ENCODE measurements around the gene CRYBB1.
"Not testable (repeated sequence)": the region's sequence is repeated elsewhere in the genome, so short reads cannot be mapped to it uniquely, and the experiment has no call there.

Gene CRYBB1

DNA sequence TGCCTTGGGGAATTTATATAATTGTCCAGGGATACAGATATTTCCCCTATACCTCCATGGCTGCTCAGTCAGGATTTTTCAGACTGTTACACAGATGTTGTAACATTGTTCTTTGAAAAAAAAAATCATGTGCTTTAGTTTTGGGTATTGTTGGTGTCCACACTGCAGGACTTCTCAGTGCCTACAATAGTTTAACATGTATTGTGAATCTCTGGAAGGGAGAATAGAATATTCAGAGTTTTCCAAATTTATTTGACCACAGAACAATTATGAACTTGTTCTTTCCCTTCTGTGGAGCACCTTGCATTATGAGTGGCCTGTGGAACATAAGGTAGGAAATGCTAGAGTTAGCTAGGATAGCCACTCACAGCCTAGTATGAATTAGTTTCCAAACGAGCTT is 18.5 kb upstream of the CRYBB1 start:
- DNase-seq (ENCODE audit: low read depth), result no peak

DNA sequence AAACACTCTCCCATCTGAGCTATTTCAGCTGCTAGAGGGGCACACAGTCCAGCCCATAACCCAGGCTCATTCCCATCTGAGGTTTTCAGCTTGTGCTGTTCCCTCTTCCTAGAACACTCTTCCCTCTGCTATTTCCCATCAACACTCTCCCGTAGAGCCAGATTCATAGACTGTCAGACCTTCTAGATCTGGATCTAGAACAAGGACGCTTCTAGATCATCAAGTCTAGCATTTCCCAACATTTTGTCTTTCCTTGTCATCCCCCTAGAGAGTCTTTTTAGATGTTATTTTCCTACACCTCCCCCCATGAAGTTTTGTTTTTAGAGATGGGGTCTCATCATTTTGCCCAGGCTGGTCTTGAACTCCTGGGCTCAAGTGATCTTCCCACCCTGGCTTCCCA is 17.3 kb upstream of the CRYBB1 start:
- DNase-seq (ENCODE audit: low read depth), result no peak

DNA sequence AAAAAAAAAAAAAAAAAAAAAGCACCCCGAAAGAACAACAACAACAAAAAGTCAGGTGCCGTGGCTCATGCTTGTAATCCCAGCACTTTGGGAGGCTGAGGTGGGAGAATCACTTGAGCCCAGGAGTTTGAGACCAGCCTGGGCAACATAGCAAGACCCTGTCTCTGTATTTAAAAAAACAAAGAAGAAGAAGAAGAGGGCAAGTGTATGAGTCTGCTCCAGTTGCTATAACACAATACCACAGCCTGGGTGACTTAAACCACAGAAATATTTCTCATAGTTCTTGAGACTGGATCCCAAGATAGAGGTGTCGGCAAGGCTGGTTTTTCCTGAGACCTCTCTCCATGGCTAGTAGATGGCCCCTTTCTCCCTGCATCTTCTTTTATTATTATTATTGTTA is 16.4 kb upstream of the CRYBB1 start:
- DNase-seq (ENCODE audit: low read depth), result no peak

DNA sequence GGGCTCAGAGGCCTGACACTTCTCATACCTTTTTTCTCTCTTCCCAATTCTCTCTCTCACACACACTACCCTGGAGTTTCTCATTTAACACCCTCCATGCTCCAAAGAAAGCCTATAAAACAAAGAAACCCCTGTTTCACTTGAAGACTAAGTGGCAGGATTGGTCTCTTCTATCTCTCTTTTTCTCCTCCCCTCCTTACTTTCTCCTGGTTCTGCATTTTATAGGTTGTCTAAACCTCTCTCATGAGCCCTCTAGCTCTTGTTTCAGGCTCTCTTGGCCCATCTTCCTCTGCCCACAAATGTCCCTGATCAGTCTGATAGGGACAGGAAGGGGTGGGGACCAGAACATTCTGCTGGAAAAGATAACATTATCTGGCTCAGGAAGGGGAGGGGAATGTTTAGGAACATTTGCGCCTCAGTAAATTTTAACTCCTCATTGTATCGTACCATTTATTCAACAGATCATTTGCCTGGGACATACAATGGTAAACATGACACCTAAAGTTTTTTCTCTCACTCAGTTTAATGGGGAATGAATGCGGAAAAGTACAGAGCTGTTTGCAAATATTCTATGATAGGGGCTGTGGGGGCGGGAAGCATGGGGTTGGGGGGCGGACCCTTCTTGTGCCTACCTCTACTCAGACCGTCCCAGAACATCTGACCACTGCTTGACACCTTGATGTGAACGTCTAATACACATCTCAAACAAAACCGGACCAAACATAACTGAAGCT is 14.8 kb upstream of the CRYBB1 start:
- no peak for DNase-seq (ENCODE audit: low read depth)

DNA sequence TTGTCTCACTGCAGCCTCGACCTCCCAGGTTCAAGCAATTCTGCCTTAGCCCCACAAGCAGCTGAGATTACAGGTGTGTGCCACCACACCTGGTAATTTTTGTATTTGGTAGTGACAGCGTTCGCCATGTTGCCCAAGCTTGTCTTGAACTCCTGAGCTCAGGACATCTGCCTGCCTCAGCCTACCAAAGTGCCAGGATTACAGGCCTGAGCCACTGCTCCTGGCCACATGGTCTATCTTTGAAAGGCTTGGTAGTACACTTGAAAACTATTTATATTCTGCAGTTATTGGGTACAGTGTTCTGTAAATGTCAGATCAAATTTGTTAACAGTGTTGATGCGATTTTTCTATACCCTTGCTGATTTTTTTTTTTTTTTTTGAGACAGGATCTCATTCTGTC is 13.5 kb upstream of the CRYBB1 start:
- DNase-seq (ENCODE audit: low read depth), result no peak

- DNase-seq (ENCODE audit: low read depth), result no peak
Measured at GRCh38 chr22:26629988-26630761, 12.3 kb upstream of the CRYBB1 start.

- no peak for DNase-seq (ENCODE audit: low read depth)
Measured at GRCh38 chr22:26624803-26625202, 7.0 kb upstream of the CRYBB1 start.

- no peak for DNase-seq (ENCODE audit: low read depth)
Measured at GRCh38 chr22:26623984-26624383, 6.2 kb upstream of the CRYBB1 start.

DNA sequence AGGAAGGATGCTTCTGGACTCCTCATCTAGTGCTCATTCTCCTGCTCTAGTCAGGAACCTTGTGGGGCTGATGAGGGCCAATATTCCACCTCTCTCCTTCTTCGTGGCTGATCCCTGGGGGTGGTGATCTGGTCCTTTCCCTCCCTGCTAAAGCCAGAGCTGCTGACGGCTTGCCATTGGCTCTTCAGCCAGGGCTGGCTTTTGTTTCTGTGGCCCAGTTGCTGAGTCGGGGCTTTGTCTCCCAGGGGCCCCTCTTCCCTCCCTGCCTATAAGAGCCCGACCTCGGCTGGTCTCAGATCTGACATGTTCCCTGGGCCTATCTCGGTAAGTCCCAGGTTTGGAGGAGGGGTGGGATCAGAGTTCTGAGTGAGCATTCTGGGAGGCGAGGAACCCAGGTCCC is 3.8 kb upstream of the CRYBB1 start, which contains the start of gene CRYBA4:
Gene CRYBA4 (plus strand): TSS at position 301 of the 400 bp plus-strand sequence. CDS start 634 bp downstream, outside the sequence.
- DNase-seq (ENCODE audit: low read depth), result no peak

GRCh38 chr22:26620197-26620596 is 2.4 kb upstream of the CRYBB1 start:
- no peak for DNase-seq (ENCODE audit: low read depth)

DNA sequence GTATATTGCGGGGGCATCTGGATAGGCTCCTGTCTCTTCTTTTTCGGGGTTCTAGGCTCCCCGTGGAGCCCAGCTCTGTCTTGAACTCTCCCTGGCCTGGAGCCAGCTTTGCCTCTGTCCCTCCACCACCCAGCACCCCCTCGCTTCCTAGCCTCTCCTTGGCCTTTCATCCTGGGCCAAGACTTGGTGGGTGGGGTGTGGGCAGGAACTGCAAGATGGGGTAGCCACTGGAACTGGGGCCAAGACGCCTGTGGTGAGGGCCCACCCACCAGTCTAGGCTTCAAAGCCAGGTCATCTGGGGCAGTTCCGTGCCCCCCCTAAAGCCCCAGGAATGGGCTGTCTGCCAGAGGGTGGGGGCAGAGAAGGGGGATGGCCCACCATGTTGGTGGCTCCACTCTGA is 1.7 kb upstream of the CRYBB1 start:
- no peak for DNase-seq (ENCODE audit: low read depth)

- no peak for DNase-seq (ENCODE audit: low read depth)
Measured at GRCh38 chr22:26618455-26618854, 628 bp upstream of the CRYBB1 start.

DNA sequence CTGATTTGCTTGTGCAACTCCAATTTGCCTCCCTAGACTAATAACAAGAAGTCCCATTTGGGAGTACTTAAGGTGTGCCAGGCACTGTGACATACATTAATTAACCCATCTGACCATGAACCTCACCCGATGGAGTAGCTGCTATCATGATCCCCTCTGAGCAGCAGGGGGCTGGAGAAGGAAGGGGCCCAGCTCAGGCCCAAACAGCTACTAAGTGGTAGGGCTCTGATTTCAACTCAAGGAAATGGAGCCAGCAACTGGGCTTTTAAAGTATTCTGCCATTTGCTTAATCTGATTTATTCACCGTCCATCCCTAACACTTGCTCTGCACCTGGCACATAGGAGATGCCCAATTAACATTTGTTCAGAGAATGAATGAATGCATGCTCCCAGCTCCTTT is 1.2 kb downstream of the CRYBB1 start:
- no peak for DNase-seq (ENCODE audit: low read depth)

- no peak for DNase-seq (ENCODE audit: low read depth)
Measured at GRCh38 chr22:26615830-26616435, 1.9 kb downstream of the CRYBB1 start.

GRCh38 chr22:26615149-26615548 is 2.7 kb downstream of the CRYBB1 start:
- DNase-seq (ENCODE audit: low read depth), result no peak

DNA sequence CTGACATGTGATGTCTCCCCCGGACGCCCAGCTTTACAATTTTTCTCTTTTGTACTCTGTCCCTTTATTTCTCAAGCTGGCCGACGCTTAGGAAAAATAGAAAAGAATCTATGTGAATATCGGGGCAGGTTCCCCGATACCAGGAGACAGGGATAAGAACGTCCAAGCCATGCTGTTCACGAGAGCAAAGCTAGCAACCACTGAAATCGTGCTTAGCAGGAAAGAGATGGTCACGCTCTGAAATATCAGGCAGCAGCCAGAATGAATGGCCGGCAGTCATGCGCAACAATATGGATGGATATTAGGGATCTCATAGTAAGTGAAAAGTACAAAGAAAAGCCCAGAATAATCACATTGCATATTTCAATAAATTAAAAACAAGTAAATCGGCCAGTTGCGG is 3.5 kb downstream of the CRYBB1 start:
- DNase-seq (ENCODE audit: low read depth), result no peak

DNA sequence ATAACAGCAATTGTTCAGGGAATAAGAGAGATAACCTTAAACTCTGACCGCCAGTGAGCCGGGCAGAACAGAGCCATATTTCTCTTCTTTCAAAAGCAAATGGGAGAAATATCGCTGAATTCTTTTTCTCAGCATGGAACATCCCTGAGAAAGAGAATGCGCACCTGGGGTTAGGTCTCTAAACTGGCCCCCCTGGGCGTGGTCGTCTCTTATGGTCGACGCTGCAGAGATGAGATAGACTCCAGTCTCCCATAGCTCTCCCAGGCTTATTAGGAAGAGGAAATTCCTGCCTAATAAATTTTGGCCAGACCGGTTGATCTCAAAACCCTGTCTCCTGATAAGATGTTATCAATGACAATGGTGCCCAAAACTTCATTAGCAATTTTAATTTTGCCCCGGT is 4.1 kb downstream of the CRYBB1 start:
- DNase-seq (ENCODE audit: low read depth), result not testable (repeated sequence)

DNA sequence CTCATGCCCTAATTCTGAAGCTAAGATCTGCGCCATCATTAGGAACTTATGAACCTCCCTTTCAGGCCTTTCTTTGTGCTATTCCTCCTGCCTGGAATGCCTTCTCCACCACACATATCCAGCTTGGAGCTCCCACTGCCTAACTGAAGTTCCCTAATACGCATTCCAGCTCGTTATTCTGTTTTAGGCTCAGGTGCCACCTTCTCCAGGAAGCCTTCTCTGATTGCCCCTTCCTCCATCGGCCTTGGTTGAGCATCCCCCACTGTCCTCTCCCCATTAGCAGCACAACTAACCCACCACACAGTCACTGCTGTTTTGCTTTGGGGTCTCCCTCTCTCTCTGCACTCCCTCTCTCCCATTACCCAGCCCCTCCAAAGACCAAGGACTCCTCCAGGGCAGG is 5.2 kb downstream of the CRYBB1 start:
- no peak for DNase-seq (ENCODE audit: low read depth)

GRCh38 chr22:26610996-26611395 is 6.8 kb downstream of the CRYBB1 start:
- no peak for DNase-seq (ENCODE audit: low read depth)

GRCh38 chr22:26610072-26610958 is 7.5 kb downstream of the CRYBB1 start:
- DNase-seq (ENCODE audit: low read depth), result no peak

GRCh38 chr22:26609287-26609686 is 8.5 kb downstream of the CRYBB1 start:
- DNase-seq (ENCODE audit: low read depth), result no peak

DNA sequence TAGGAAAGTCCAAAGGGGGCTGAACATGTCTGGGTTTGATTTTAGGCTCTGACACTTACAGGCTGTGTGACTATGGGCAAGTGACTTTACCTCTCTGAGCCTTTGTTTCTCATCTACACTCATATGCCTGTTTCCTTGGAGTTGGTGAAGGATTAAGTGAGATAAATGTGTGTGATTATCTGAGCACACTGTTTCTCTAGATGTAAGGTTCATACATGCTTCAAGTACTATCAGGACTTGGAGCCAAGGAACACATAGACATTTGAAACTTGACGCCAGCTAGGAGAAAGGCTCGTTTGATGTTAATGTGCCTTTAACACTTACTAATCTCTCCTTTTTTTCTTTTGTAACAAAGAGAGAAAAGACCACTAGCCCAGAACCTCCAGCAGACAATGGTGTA is 9.7 kb downstream of the CRYBB1 start:
- DNase-seq (ENCODE audit: low read depth), result no peak

All from stimulated activated CD8-positive, alpha-beta memory T cell treated with anti-CD3 and anti-CD28 coated beads, Interleukin-12 subunit alpha, Interleukin-12 subunit beta, amount 100 ng/mL, for 1 hour (primary cell).